Activated CD4-positive, alpha-beta T cell treated with anti-CD3 and anti-CD28 coated beads, Interleukin-2, amount 50 U/mL, for 48 hours (primary cell): ENCODE measurements around the gene LEFTY1.
"Not testable (repeated sequence)": the region's sequence is repeated elsewhere in the genome, so short reads cannot be mapped to it uniquely, and the experiment has no call there.

Experiments
- DNase-seq, 2 experiments: peaks; one replicate each; pipeline ENCODE4 v3.0.0-alpha.2; 2020

The LEFTY1 gene

GRCh38 chr1:225888898-225889601, at the start of gene LEFTY1:
Gene LEFTY1 (minus strand): TSS chr1:225889146. CDS start chr1:225889066, 80 bp downstream.
- no peak for DNase-seq

GRCh38 chr1:225937048-225937968, 48.4 kb upstream of the LEFTY1 start:
- no peak for DNase-seq

- DNase-seq: no peak
Observed at GRCh38 chr1:225936523-225936922, 47.6 kb upstream of the LEFTY1 start.

- DNase-seq: not testable (repeated sequence)
Observed at GRCh38 chr1:225936086-225936485, 47.1 kb upstream of the LEFTY1 start.

DNA sequence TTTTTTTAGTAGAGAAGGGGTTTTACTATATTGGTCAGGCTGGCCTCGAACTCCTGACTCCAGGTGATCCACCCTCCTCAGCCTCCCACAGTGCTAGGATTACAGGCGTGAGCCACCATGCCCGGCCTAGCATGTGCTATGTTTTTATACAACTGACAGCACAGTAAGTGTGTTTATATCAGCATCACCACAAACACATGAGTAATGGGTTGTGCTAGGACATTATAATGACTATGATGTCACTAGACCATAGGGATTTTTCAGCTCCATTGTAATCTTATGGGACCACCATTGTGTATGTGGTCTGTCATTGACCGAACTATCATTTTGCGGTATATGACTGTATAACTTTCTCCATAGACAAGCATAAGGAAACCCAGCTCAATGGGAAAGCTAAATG, 45.8 kb upstream of the LEFTY1 start:
- DNase-seq: no peak

GRCh38 chr1:225933072-225933471, 44.1 kb upstream of the LEFTY1 start:
- no peak for DNase-seq

DNA sequence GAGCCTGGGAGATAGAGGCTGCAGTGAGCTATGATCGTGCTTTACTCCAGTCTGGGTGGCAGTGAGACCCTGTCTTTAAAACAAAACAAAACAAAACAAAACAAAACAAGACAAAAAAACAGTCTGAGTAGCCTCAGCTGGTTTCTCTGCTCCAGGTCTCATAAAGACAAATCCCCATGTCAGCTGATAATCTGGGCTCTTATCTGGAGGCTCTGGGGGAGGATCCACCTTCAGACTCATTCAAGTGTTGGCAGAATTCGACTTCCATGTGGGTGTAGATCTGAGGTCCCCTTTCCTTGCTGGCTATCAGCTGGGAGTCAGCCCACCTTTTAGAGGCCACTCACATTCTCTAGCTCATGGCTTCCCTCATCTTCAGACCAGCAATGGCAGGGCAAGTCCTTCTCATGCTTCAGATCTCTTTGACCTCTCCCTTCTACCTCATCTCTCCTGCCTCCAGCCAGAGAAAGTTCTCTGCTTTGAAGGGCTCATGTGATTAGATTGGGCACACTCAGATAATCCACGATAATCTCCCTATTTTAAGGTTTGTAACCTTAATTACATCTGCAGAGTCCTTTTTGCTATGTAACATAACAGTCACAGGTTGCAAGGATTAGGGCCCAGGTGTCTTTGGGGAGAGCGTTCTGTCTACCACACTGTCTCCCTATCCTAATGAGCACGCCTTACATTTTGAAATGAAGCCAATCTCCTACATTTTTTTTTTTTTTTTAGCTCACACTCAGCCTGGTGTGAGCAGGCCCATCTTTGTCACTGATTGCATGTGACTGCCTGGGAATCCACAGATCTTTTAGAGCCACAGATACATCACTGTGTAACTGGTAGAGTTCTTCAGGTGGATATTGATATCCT, 42.6 kb upstream of the LEFTY1 start:
- no peak for DNase-seq

- no peak for DNase-seq
Observed at GRCh38 chr1:225930566-225930965, 41.6 kb upstream of the LEFTY1 start.

- not testable (repeated sequence) for DNase-seq
Observed at GRCh38 chr1:225929462-225929861, 40.5 kb upstream of the LEFTY1 start.

GRCh38 chr1:225928186-225929175, 39.5 kb upstream of the LEFTY1 start:
- peak in 1 of 2 experiments; percentile 24 for DNase-seq

GRCh38 chr1:225926551-225927113, 37.7 kb upstream of the LEFTY1 start:
- no peak for DNase-seq

DNA sequence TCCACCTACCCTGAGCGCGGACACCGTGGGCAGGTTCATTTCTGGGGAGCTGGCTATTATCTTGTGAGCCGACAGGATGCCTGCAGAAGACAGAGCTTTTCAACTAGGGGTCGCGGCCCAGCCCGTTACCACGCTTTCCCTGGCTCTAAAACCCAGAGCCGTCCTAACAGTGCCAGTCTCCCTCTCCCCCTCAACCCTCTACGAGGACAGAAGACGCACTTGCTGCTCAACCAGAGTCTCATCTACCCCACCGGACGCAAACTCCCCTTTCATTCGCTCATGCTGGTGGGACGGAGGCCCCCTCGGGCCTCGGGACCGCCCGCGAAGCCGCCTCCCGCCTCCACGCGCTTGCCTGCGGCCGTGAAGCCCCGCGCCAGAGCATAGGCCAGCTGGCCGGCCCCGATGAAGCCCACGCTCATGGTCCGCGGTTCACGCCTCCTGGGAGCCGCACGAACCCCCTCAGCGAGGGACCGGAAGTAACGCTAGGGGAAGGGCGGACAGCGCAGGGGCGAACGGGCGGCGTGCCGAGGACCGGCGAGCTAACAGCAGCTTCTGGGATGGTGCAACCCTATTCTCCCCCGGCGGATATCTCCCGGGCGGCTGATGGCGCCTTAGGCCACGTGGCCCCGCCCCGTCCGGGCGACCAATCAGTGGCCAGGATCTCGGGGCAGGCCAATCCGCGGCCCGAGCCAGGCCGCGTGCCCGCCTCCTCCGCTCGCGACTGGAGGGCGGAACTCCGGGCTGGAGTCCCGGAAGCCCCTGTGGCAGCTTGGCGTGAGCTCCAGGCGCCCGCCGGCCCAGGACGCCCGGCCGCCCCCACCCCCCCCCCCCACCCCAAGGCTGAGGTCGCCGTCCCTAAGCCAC, 35.0 kb upstream of the LEFTY1 start, which contains the start of gene PYCR2:
Gene PYCR2, minus strand, starts transcription at position 559 of the 864 bp plus-strand sequence. Its CDS starts 140 bp downstream, at position 419.
- peak; percentile 93 to 94 for DNase-seq

DNA sequence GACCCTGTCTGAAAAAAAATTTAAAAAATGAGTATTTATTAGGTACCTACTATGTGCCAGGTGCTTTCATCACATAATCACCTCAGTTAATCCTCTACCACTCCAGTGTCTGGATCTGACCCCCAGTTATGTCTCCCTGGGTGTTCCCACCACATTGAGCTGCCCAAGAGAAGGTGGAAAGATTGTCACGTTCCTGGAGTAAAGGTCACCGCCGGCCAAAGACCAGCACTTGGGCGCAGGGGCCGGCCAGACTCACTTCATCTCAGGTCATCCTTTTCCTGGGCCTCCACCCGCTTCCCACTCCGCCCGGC, 34.4 kb upstream of the LEFTY1 start:
- no peak for DNase-seq

DNA sequence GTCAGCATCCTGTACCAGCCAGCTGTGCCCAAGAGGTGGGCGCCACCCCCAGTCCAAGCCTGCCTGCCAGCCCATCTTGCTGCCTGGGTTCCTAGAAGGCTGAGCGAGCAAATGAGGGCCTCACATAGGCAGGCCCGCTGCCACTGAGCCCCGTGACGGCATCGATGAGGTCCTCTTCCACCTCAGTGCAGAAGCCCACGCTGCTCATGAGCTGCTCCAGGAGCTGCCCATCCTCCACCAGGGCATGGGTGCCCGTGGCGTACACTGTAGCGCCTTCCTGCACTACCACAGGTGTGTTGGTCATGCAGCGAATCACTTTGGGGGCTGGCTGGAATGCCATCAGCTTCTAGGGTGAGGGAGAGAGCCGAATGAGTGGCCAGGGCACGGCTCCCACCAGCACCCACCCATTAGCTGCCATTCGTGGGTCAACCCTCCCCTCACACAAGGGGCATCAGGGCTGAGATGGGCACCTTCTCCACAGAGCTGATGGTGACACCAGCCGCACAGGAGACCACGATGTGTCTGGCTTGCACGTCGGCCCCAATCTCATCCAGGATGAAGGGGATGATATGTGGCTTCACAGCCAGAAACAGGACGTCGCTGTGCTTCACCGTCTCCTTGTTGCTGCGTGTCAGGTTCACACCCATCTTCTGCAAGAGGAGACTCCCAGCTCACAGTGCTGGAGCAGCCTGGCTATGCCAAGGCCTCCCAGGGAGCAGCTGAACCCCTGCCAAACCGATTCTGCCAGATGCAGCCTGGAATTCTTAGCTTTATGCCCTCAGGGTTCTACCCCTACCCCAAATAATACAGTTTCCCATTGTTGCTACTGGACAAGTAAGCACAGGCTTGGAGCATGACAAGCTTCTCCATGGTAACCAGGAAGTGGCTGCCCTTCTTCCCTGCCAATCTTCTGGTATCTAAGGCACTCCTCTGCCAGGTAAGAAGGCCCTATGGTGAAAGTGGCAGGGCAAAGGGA, 33.1 kb upstream of the LEFTY1 start:
- DNase-seq: no peak

- DNase-seq: peak; percentile 49 to 61
Observed at GRCh38 chr1:225919906-225920305, 31.0 kb upstream of the LEFTY1 start.

- DNase-seq: no peak
Observed at GRCh38 chr1:225918280-225918679, 29.3 kb upstream of the LEFTY1 start.

- DNase-seq: no peak
Observed at GRCh38 chr1:225917536-225917935, 28.6 kb upstream of the LEFTY1 start.

- no peak for DNase-seq
Observed at GRCh38 chr1:225917101-225917500, 28.2 kb upstream of the LEFTY1 start.

- no peak for DNase-seq
Observed at GRCh38 chr1:225915538-225915991, 26.6 kb upstream of the LEFTY1 start.
